Measurements from ENCODE around the gene TBC1D22A.
A peak's percentile ranks its signal among the peaks of the same experiment; 100 is the strongest.

Gene TBC1D22A

GRCh38 chr22:46933040-46933930 lies 170.8 kb downstream of the TBC1D22A start:
- DNase-seq (ENCODE audit: low read depth in 2 of 2), result no peak

DNA sequence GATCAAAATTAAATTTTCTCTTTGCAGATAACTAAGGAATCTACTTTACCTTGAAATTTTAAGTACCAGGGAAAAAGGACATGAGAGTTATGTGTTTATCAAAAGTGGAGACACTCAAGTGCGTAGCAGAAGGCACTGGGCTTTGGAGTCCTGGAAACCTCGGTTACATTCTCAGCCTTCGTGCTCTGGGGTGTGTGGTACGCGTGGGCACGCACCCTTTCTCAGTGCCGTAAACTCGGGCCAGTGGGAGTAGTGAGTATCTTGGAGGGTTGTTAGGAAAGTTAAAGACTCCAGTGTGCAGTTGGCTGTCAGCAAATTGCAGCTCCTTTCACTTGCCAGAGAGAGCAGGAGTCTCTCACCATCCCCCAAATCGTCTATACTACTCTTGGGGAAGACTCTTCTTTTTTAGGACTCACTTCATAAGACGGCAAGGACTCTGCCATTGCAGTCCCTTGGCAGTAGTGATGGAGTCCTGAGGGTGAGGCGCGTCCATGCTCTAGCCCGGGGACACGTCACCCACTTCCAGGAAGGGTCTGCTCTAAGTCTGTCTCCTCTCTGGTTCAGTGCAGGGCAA lies 171.8 kb downstream of the TBC1D22A start:
- no peak for DNase-seq (ENCODE audit: low read depth in 2 of 2)

DNA sequence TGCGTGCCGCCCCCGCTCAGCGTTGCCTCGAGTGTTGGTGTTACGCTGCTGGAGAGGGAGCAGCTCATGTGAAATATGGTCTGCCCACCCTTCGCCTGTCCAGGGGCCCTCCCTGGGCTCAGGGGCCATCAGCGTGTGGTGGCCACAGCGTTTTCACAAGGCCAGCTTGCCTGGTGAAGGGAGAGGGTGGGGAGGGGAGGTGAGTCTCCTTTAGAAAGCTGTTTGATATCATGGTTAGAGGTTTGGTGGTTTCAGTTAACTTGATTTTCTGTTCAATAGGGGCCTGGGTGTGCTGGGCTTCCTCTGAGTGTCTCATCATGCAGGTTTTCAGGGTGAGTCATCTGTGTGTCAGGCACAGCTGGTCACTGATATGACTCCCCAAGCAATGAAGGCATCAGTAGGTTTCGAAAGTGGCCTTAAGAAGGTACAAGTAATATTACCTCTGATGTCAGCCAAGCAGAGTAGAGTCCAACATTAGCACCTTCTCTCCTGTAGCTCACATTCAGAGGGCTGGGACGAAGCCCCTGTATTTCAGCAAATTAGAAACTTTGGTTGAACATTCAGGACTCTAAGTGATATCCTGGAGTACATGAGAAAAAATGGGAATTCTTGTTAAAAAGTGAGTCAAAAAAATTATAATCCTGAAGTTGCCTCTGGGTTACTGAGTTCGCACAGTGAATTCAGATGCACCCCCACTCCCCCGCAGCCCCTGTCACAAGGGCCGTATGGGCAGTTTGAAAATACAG lies 172.5 kb downstream of the TBC1D22A start:
- DNase-seq (ENCODE audit: low read depth in 2 of 2), result peak; percentile 21 to 27

DNA sequence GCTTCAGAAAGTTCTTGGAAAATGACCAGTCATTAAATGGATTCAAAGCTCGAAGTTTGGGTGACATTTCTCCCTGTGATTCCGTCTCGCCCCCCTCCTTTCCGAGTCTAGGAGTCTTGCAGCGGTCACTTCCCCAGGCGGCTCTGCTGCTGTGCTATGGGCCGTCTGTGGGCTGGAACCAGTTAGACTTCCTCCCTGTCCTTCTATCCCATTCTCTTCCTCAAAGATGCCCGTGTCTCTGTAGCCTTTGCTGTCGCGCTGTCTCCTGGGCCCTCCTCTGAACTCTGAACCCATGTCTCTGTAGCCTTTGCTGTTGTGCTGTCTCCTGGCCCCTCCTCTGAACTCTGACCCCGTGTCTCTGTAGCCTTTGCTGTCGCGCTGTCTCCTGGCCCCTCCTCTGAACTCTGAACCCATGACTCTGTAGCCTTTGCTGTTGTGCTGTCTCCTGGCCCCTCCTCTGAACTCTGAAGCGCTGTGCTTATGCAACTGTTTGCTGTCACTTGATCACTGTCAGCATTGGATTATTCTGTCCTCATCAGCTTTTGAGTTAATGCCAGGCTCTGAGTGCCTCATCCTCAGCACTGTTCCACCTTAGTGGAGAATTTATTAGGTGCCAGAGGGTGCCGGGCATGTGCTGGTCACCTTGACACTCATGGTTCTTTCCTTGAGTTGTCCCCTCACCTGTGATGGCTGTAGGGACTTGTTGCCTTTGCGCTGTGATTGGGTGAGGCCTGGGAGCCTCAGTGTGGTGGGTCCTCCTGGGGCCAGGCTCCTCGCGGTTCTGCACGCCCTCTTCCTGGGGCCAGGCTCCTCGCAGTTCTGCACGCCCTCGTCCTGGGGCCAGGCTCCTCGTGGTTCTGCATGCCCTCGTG lies 173.3 kb downstream of the TBC1D22A start:
- DNase-seq (ENCODE audit: low read depth in 2 of 2), result no peak

- DNase-seq (ENCODE audit: low read depth in 2 of 2), result no peak
These were observed 174.0 kb downstream of the TBC1D22A start for GRCh38 chr22:46936378-46936903.

GRCh38 chr22:46937185-46937584 lies 174.7 kb downstream of the TBC1D22A start:
- DNase-seq (ENCODE audit: low read depth in 2 of 2), result no peak

- no peak for DNase-seq (ENCODE audit: low read depth in 2 of 2)
These were observed 175.5 kb downstream of the TBC1D22A start for GRCh38 chr22:46937939-46938338.

DNA sequence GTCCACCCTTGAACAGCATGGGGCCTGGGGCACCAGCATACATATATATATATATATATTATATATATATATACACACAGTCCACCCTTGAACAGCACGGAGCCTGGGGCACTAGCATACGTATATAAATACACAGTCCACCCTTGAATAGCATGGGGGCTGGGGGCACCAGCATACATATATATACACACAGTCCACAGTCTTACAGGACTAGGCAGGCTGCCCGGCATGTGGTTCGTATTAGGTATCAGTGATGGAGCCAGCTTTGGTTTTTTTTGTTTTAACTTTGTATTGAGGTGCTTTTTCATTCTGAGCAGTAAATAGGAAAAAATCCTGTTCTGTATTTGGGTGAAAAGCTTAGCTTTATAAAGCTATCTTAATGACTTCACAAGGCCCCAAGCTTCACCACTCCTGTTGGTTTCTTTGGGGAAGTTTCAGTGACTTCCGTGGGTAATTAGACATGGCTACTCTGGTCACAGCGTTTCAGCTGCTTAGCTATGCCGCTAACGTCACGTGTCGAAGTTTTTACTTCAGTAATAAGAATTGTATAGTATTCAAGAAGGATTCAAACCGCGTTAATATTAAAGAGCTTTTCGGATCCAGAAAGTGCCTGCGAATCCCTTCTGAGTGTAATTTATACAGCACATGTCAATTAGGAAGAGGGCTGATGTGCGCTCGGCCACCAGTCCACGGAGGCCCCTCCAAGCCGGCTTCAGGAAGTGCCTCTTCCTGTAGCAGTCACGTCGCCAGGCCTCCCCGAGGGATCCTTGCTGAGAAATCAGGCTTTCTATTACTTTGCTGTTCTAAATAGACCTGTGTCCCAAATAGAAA lies 179.7 kb downstream of the TBC1D22A start:
- no peak for DNase-seq (ENCODE audit: low read depth in 2 of 2)

GRCh38 chr22:46942799-46943785 lies 180.6 kb downstream of the TBC1D22A start:
- no peak for DNase-seq (ENCODE audit: low read depth in 2 of 2)

GRCh38 chr22:46945481-46945880 lies 183.0 kb downstream of the TBC1D22A start:
- DNase-seq (ENCODE audit: low read depth in 2 of 2), result no peak

DNA sequence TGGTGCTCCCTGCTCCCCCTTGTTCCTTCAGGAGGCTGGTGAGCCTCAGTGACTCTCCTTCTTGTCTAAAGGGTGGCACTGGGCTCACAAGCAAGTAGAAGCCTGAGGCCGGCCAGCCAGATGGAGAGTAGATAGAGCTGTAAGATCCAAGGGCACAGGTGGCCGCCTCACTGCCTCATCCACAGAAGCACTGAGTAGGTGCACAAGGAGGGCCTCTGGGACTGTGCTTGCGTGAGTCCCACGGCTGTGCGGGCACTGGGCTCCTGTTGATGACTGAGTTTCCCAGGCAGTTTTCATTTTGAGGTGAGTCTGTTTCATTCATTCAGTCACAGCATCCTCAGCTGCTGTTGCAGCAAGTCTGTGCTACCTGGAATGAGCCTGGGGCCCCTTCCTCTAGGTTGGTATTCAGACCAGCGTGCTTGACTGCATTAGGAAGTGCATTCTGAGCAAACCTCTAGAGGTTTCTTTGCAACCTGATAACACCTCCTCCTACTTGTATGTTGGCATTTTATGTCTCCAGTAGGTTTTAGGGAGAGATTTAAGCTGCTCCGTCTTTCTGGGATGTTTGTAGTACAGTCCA lies 184.0 kb downstream of the TBC1D22A start:
- no peak for DNase-seq (ENCODE audit: low read depth in 2 of 2)

DNA sequence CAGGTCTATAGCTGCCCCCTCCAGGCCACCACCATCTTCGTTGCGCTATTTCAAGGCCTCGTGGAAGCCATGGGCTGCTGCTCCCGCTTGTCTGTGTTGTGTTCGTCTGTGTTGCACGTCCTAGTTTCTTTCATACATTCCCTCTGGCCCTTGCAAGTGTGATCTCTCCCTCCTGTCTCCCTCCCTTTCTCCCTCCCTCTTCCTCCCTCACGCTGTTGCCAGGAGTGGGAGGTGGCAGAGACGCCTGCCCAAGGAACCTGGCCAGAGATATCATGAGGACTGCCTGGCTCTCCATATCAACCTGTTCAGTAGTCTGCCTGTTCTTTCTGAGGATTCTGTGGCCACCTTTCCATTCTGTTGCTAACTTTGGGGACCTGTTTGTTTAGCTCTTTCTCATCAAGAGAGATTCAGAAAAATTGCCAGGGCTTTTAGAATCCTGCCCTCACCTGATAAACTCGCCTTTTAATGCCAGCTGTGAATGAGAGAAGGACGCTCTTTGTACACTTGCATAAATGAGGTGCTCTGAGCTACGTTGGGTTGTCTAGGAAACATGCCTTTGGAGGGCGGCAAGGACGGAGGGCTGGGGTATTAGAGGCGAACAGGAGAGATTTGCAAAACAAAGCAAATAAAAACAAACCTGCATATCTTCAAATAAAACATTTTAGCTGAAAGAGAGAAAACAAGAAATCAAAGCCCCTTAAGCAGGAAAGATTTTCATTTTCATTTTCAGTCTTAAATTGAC lies 185.2 kb downstream of the TBC1D22A start:
- DNase-seq (ENCODE audit: low read depth in 2 of 2), result no peak

GRCh38 chr22:46948411-46949144 lies 186.1 kb downstream of the TBC1D22A start:
- no peak for DNase-seq (ENCODE audit: low read depth in 2 of 2)

DNA sequence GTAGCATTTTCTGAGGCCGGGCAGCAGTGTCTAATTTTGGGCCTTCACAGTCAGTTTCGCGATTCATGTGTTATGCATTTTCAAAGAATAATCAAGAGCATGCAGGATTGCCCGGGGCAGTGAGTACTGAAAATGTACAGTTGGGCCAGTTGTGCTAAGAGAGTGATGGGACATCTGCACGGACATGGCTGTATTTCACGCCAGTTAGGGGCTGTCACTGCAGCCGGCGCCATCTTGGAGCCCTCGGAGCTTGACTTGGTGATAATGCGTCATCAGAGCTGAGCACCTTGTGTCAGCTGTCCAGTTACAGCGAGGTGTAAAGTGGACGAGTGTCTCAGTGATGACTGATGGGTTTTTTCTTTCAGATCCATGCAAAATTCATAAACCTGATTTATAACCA lies 188.9 kb downstream of the TBC1D22A start:
- no peak for DNase-seq (ENCODE audit: low read depth in 2 of 2)

DNA sequence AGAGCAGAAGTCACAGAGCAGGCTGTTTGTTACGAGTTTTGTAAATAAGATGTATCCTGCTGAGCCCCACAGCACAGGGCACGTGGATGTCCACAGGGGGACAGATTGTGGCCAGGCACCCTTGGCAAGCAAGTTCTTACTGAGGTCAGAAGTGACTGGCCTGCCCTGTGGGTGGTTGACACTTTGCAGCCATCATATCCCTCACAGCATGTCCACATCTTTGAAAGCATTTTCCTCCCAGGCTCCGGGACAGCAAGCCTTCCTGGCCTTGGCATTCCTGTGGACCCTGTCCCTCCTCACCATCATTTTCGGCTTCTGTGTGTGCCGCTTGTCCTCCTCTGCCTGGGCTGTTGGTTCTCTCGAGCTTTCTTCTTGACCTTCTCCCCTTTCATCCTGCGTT lies 189.5 kb downstream of the TBC1D22A start:
- no peak for DNase-seq (ENCODE audit: low read depth in 2 of 2)

DNA sequence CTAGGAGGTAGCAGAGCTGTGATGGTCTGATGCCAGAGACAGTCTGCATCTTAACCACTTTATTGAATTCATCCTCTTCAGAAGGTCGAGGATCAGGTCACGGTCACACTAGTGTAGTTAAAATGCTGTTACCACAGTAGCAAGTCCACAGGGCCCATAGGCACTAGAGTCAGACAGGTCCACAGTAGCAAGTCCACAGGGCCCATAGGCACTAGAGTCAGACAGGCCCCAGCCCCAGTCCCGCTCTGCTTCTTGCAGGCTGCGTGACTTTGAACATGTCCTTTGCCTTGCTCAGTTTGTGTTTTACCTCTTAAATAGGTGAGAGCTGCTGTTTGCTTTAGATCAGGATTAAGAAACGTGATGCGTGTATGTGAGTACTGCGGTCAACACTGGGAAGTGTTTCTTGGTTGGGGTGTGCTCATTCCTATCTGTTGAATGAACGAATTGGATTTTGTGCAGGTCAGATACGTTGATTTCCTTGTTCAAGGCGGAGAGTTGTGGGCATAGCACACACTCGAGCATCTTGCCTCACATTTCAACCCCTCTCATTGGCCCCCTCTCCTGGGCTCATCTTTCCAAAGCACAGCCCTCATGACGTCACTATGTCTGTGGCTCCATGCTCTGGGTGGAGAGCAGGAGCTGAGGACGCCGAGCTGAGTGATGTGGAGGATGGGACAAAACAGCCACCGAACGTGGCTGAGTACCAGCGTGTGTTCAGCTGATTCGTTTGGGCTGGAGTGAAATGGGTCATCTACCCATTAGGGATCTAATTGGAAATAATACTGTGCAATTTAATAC lies 191.7 kb downstream of the TBC1D22A start:
- no peak for DNase-seq (ENCODE audit: low read depth in 2 of 2)

DNA sequence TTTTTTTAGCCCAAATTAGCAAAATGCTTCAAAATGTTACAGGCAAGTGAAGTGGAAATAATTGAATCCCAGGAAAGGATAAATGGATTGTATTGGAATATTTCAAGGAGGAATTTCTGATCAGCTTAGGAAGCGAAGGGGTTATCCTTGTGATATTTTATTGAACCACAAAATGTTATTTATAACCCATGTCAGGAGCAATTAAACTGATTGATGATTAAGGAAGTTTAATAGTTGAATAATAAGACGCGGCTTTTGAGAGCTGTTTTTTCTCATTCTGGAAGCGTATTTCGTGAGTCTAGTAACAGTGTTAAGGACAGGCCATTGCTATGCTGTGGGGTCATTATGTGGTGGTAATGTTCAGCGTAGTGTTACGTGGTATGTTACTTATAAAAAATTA lies 192.3 kb downstream of the TBC1D22A start:
- no peak for DNase-seq (ENCODE audit: low read depth in 2 of 2)

All from stimulated activated CD4-positive, alpha-beta T cell treated with anti-CD3 and anti-CD28 coated beads, Interleukin-15, amount 100 ng/mL, for 48 hours (primary cell).